Thoracic aorta (tissue), 2 donors: ENCODE results near the gene CAMSAP1. TPM values are rescaled to one million over a fixed set of nuclear protein-coding genes. Genes with fewer than 3 reads are reported as not detected.

Experiments used
- ATAC-seq: fragments of 150-250 bp; one replicate; pipeline ENCODE4 v1.8.0; 2017; ENCODE audit warnings: low read depth; ENCODE audit not compliant: insufficient number of reproducible peaks, low FRiP score
- DNase-seq: peaks from one replicate; pipeline ENCODE4 v3.0.0-alpha.2; 2020; ENCODE audit warnings: low spot score
- H3K27ac ChIP-seq, 2 donors: fragments of 200-600 bp; sonication (generic); 1 replicate in 1 of 2; 2 replicates in 1 of 2; pipeline ENCODE4 v1.5.1; 2016; ENCODE audit warnings: mild to moderate bottlenecking in 2 of 2, moderate library complexity in 2 of 2
- H3K27me3 ChIP-seq: fragments of 200-600 bp; sonication (generic); replicated peaks from 2 replicates; pipeline ENCODE4 v1.6.0; 2016; ENCODE audit warnings: mild to moderate bottlenecking; ENCODE audit not compliant: insufficient read depth
- H3K36me3 ChIP-seq: fragments of 200-600 bp; sonication (generic); one replicate; pipeline ENCODE4 v1.5.1; 2016
- H3K4me1 ChIP-seq, 2 donors: fragments of 200-600 bp; sonication (generic); 1 replicate in 1 of 2; 2 replicates in 1 of 2; pipeline versions ENCODE4 v1.5.1 to v1.6.0; 2016; ENCODE audit warnings: low read depth in 2 of 2, mild to moderate bottlenecking in 1 of 2; ENCODE audit not compliant: control insufficient read depth in 1 of 2
- H3K4me3 ChIP-seq: fragments of 200-600 bp; sonication (generic); 2 replicates; pipeline ENCODE4 v1.5.1; 2016; ENCODE audit warnings: mild to moderate bottlenecking
- H3K9me3 ChIP-seq: fragments of 200-600 bp; sonication (generic); 2 replicates; pipeline ENCODE4 v1.5.1; 2016
- total RNA-seq, 2 donors: library from RNA; depleted of rRNA; stranded (reverse); fragments of >200 nt; gene quantifications; one replicate each; pipeline versions ENCODE4 v1.1.0 to v1.2.3, GENCODE V29; 2016
- TF ChIP-seq, protein P1 (sequence below): fragments of 200-600 bp; sonication (generic); IDR thresholded peaks from one replicate; pipeline ENCODE4 v1.5.1; 2019; ENCODE audit warnings: antibody characterized with exemption

CAMSAP1 gene
- total RNA-seq, 2 donors from 2014 or later: 19.1 to 20.2 TPM

DNA sequence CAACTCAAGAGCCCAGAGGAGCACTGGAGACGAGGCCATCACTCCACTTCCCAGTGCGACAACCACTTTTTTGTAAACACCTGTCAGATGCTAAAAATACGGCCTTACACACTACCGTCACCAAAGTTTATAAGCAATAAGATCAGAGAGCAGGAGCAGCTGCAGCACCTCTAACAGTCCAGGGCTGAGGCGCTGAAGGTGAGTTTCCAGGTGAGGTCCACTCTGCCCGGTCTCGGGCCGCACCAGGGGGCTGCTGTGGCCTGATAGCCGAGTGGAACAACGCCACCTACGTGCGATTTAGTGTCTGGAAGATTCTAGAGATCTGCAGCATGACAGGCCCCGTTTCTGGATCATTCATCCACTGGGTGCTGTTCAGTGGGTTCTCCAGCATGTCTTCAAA is 25.8 kb upstream of the CAMSAP1 start:
- no peak overlapping the region for H3K4me3 ChIP-seq
- H3K9me3 ChIP-seq: no peaks in the 10 kb centered on the region
- H3K27ac ChIP-seq: no peak overlapping the region
- ATAC-seq (no peak), DNase-seq (no peak)
- TF ChIP-seq, protein P1, sequence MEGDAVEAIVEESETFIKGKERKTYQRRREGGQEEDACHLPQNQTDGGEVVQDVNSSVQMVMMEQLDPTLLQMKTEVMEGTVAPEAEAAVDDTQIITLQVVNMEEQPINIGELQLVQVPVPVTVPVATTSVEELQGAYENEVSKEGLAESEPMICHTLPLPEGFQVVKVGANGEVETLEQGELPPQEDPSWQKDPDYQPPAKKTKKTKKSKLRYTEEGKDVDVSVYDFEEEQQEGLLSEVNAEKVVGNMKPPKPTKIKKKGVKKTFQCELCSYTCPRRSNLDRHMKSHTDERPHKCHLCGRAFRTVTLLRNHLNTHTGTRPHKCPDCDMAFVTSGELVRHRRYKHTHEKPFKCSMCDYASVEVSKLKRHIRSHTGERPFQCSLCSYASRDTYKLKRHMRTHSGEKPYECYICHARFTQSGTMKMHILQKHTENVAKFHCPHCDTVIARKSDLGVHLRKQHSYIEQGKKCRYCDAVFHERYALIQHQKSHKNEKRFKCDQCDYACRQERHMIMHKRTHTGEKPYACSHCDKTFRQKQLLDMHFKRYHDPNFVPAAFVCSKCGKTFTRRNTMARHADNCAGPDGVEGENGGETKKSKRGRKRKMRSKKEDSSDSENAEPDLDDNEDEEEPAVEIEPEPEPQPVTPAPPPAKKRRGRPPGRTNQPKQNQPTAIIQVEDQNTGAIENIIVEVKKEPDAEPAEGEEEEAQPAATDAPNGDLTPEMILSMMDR: no peak
- no peaks in the 10 kb centered on the region for H3K4me1 ChIP-seq
- H3K27me3 ChIP-seq: no peaks in the 10 kb centered on the region
- H3K36me3 ChIP-seq: peaks cover 49% of the 10 kb centered on the region

GRCh38 chr9:135932656-135933055 is 25.3 kb upstream of the CAMSAP1 start:
- DNase-seq (no peak), ATAC-seq (no peak)
- TF ChIP-seq, protein P1: no peak
- H3K4me3 ChIP-seq: no peak overlapping the region
- H3K27ac ChIP-seq: no peak overlapping the region
- H3K27me3 ChIP-seq: no peaks in the 10 kb centered on the region
- H3K36me3 ChIP-seq: peaks cover 44% of the 10 kb centered on the region
- no peaks in the 10 kb centered on the region for H3K4me1 ChIP-seq
- no peaks in the 10 kb centered on the region for H3K9me3 ChIP-seq

- no peak for DNase-seq
- TF ChIP-seq, protein P1: no peak
- no peaks in the 10 kb centered on the region for H3K27me3 ChIP-seq
- ATAC-seq: no peak
- no peaks in the 10 kb centered on the region for H3K9me3 ChIP-seq
- H3K36me3 ChIP-seq: peaks cover 33% of the 10 kb centered on the region
- no peaks in the 10 kb centered on the region for H3K4me1 ChIP-seq
- no peak overlapping the region for H3K27ac ChIP-seq
- no peak overlapping the region for H3K4me3 ChIP-seq
These were observed 24.0 kb upstream of the CAMSAP1 start for GRCh38 chr9:135931349-135931820.

DNA sequence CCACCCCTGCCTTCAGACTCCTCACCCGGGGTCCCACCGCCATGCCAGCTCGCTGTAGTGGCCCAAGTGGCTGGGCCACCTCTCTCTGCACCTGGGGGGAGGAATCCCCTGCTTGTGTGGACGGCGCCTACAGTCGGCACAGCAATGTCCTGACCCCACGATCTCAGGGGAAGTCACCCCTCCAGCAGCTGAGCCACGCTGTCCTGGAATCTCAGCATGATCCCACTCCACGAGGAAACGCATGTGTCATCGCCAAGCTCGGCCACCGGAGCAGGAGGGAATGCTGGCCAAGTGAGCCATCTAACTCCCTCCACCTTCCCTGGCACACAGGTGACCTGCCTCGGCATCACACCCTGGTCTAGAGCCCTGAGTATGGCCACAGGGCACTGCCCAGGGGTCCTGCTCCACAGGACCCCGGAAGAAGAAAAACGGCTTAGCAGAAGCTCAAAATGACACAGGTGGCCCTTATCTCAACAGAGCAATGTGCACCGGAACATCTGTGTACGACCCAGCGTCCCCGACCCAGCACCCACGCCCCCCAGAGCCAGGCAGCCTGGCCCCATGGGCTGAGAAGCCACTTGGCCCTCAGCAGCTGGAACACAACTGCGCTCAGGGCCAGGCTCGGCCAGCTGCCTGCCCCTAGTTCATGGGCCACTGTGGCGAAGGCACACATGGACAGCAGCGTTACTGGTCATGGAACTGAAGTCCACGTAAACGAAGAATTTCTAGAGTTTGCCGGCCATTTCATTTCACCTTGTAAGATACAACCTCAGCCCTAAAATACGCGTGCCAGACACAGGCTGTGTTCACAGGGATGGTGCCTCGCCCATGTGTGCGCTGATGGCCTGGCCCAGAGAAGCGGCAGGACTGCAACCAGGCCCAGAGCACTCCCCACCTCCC is 23.4 kb upstream of the CAMSAP1 start:
- ATAC-seq: no peak
- H3K9me3 ChIP-seq: no peaks in the 10 kb centered on the region
- TF ChIP-seq, protein P1: no peak

GRCh38 chr9:135929656-135930445 is 22.5 kb upstream of the CAMSAP1 start:
- peaks cover 27% of the 10 kb centered on the region for H3K36me3 ChIP-seq

More for the DNA sequence above, 23.4 kb upstream of the CAMSAP1 start:
- Histone ChIP-seq H3K27me3 (no peaks in the 10 kb centered on the region), H3K36me3 (peaks cover 29% of the 10 kb centered on the region), H3K27ac (no peak overlapping the region), H3K4me1 (no peaks in the 10 kb centered on the region), H3K4me3 (no peak overlapping the region)
- DNase-seq: no peak

More at GRCh38 chr9:135929656-135930445, 22.5 kb upstream of the CAMSAP1 start:
- no peaks in the 10 kb centered on the region for H3K9me3 ChIP-seq
- DNase-seq (no peak), ATAC-seq (no peak)
- H3K4me3 ChIP-seq: no peak overlapping the region
- H3K4me1 ChIP-seq: no peaks in the 10 kb centered on the region
- H3K27me3 ChIP-seq: no peaks in the 10 kb centered on the region
- TF ChIP-seq, protein P1: no peak
- H3K27ac ChIP-seq: no peak overlapping the region
